IgD-negative memory B cell (primary cell): Measurements from ENCODE around the gene PRC1. TPM values are rescaled to one million over a fixed set of nuclear protein-coding genes. Genes with fewer than 3 reads are reported as not detected.
"Not testable (repeated sequence)": the region's sequence is repeated elsewhere in the genome, so short reads cannot be mapped to it uniquely, and the experiment has no call there.

ENCODE experiments used
- H3K27ac Mint-ChIP-seq, 3 donors: one replicate each; pipeline ENCODE4 v1.8.0; 2020 to 2022; ENCODE audit warnings: mild to moderate bottlenecking in 3 of 3, mixed read lengths in 3 of 3, moderate library complexity in 1 of 3
- H3K27me3 Mint-ChIP-seq: one replicate; pipeline ENCODE4 v1.8.0; 2021; ENCODE audit warnings: mixed read lengths
- H3K36me3 Mint-ChIP-seq: one replicate; pipeline ENCODE4 v1.8.0; 2020; ENCODE audit warnings: mild to moderate bottlenecking, mixed read lengths
- H3K4me1 Mint-ChIP-seq, 3 donors: one replicate each; pipeline ENCODE4 v1.8.0; 2020 to 2022; ENCODE audit warnings: mixed read lengths in 3 of 3, mild to moderate bottlenecking in 1 of 3
- H3K4me3 Mint-ChIP-seq, 4 donors: one replicate each; pipeline ENCODE4 v1.8.0; 2020 to 2022; ENCODE audit warnings: mild to moderate bottlenecking in 4 of 4, mixed read lengths in 4 of 4, moderate library complexity in 3 of 4
- H3K9me3 Mint-ChIP-seq, 3 donors: one replicate each; pipeline ENCODE4 v1.8.0; 2020 to 2021; ENCODE audit warnings: mixed read lengths in 3 of 3, mild to moderate bottlenecking in 1 of 3
- polyA plus RNA-seq: library from polyadenylated mRNA; unstranded; fragments of 300-500 nt; fragmentation: Illumina TruSeq; gene quantifications from one replicate; pipeline ENCODE4 v1.2.3, GENCODE V29; 2021

PRC1 gene
- polyA plus RNA-seq, 1 donor from 2014 or later, result 3.3 TPM

GRCh38 chr15:90924375-90924774 lies 70.0 kb downstream of the PRC1 start:
- Mint-ChIP-seq H3K4me3 (peak overlapping the region in 1 of 4 donors; percentile 55), H3K36me3 (peaks cover 6% of the 10 kb centered on the region), H3K27ac (peak overlapping the region in 1 of 3 donors; percentile 40), H3K4me1 (peaks cover 4 to 6% (median 5%) of the 10 kb centered on the region in 3 donors), H3K27me3 (no peaks in the 10 kb centered on the region), H3K9me3 (no peaks in the 10 kb centered on the region)

- H3K27ac Mint-ChIP-seq, H3K9me3 Mint-ChIP-seq, H3K4me1 Mint-ChIP-seq, H3K27me3 Mint-ChIP-seq, H3K36me3 Mint-ChIP-seq: not testable (repeated sequence)
- H3K4me3 Mint-ChIP-seq, result peak overlapping the region in 1 of 4 donors; percentile 50
Measured at GRCh38 chr15:90922712-90923322, 71.5 kb downstream of the PRC1 start.

GRCh38 chr15:90921887-90922286 lies 72.4 kb downstream of the PRC1 start:
- H3K27me3 Mint-ChIP-seq, result no peaks in the 10 kb centered on the region
- H3K27ac Mint-ChIP-seq, result no peak overlapping the region
- no peak overlapping the region for H3K4me3 Mint-ChIP-seq
- H3K4me1 Mint-ChIP-seq, result peaks cover 0 to 4% (median 4%) of the 10 kb centered on the region in 3 donors
- H3K36me3 Mint-ChIP-seq, result peaks cover 8% of the 10 kb centered on the region
- no peaks in the 10 kb centered on the region for H3K9me3 Mint-ChIP-seq

- Mint-ChIP-seq H3K4me3 (no peak overlapping the region), H3K9me3 (no peaks in the 10 kb centered on the region), H3K4me1 (peaks cover 0 to 4% (median 0%) of the 10 kb centered on the region in 3 donors), H3K27me3 (no peaks in the 10 kb centered on the region), H3K27ac (no peak overlapping the region), H3K36me3 (peaks cover 6% of the 10 kb centered on the region)
Measured at GRCh38 chr15:90918835-90919234, 75.5 kb downstream of the PRC1 start.

- peak overlapping the region in 1 of 3 donors; percentile 93 for H3K27ac Mint-ChIP-seq
- H3K4me3 Mint-ChIP-seq, result no peak overlapping the region
- no peaks in the 10 kb centered on the region for H3K27me3 Mint-ChIP-seq
- no peaks in the 10 kb centered on the region for H3K9me3 Mint-ChIP-seq
- peaks cover 0 to 4% (median 0%) of the 10 kb centered on the region in 3 donors for H3K4me1 Mint-ChIP-seq
- peaks cover 6% of the 10 kb centered on the region for H3K36me3 Mint-ChIP-seq
Measured at GRCh38 chr15:90918034-90918788, 76.1 kb downstream of the PRC1 start.

GRCh38 chr15:90917569-90917968 lies 76.8 kb downstream of the PRC1 start:
- peaks cover 6% of the 10 kb centered on the region for H3K36me3 Mint-ChIP-seq
- peak overlapping the region in 1 of 3 donors; percentile 93 for H3K27ac Mint-ChIP-seq
- no peak overlapping the region for H3K4me3 Mint-ChIP-seq
- no peaks in the 10 kb centered on the region for H3K27me3 Mint-ChIP-seq
- no peaks in the 10 kb centered on the region for H3K9me3 Mint-ChIP-seq
- H3K4me1 Mint-ChIP-seq, result peaks cover 0 to 4% (median 0%) of the 10 kb centered on the region in 3 donors

- Mint-ChIP-seq H3K4me3 (no peak overlapping the region), H3K36me3 (peaks cover 8% of the 10 kb centered on the region), H3K27me3 (no peaks in the 10 kb centered on the region), H3K4me1 (peaks cover 0 to 4% (median 0%) of the 10 kb centered on the region in 3 donors), H3K9me3 (no peaks in the 10 kb centered on the region), H3K27ac (peak overlapping the region in 1 of 3 donors; percentile 51)
Measured at GRCh38 chr15:90916461-90916860, 77.9 kb downstream of the PRC1 start.

Other genes with a start within 250 kb of the PRC1 start
- 9.7 TPM for gene FURIN, start 125.9 kb downstream of the PRC1 start, polyA plus RNA-seq
- gene FES, start 110.0 kb downstream of the PRC1 start, polyA plus RNA-seq, result 7.7 TPM
- gene MAN2A2, start 91.2 kb downstream of the PRC1 start, polyA plus RNA-seq, result 9.1 TPM
- gene HDDC3, start 62.0 kb downstream of the PRC1 start, polyA plus RNA-seq, result 29.4 TPM
- gene UNC45A, start 59.2 kb downstream of the PRC1 start, polyA plus RNA-seq, result 65.3 TPM
- gene RCCD1, start 39.7 kb downstream of the PRC1 start, polyA plus RNA-seq, result 6.0 TPM
- gene VPS33B, start 28.1 kb upstream of the PRC1 start, polyA plus RNA-seq, result 10.7 TPM
- 0.01 TPM for gene SV2B, start 105.7 kb upstream of the PRC1 start, polyA plus RNA-seq